ENCODE data around the gene NRN1L.

The NRN1L gene

GRCh38 chr16:67922221-67922620 is 37.5 kb downstream of the NRN1L start:
- no peak for DNase-seq

DNA sequence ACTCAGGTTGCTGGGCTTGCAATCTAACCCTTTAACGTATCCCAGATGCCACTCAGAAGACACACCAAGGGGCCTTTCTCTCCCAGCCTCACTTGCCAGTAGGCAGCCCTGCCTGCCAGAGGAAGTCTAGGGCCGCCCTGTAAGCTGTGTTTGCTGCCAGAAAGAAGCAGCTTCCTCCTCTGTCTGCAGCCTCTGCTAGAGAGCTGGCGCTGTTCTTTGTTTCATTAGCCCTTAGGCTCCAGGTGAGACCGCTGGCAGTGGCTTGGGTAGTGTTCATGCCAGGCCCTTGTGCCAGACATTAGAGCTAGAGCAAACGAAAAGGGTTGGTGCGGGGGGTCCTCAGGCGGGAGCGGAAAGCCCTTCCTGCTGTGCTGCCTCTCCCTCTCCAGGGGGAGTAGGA is 38.1 kb downstream of the NRN1L start:
- DNase-seq, result no peak

GRCh38 chr16:67923414-67924116 is 38.9 kb downstream of the NRN1L start:
- no peak for DNase-seq

- DNase-seq, result no peak
Observed at GRCh38 chr16:67924140-67924906, 39.6 kb downstream of the NRN1L start.

GRCh38 chr16:67926181-67926750 is 41.6 kb downstream of the NRN1L start:
- no peak for DNase-seq

- no peak for DNase-seq
Observed at GRCh38 chr16:67927131-67927941, 42.7 kb downstream of the NRN1L start.

- DNase-seq, result no peak
Observed at GRCh38 chr16:67928147-67928546, 43.5 kb downstream of the NRN1L start.

GRCh38 chr16:67928561-67929364 is 44.1 kb downstream of the NRN1L start:
- peak; percentile 65 to 78 (median 71) for DNase-seq

DNA sequence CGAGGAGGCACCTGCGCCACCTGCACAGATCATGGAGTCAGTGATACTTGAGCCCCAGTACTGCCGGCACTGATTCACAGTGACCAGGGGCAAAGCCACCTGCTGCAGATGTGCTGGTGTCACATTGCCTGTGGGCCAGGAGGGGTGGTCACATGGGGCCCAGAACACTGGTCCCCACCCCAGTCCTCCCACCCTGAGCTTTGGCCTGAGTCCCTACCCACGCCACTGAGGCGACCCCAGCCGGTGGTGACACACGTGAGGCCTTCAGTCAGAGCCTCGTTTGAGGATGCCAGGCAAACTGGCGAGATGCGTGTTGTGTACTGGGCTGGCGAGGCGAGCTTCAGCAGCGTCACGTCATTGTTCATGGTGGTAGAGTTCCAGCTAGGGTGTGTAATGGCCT is 45.5 kb downstream of the NRN1L start:
- no peak for DNase-seq

- DNase-seq, result no peak
Observed at GRCh38 chr16:67930678-67931211, 46.1 kb downstream of the NRN1L start.

- DNase-seq, result no peak
Observed at GRCh38 chr16:67931712-67932461, 47.2 kb downstream of the NRN1L start, which contains the start of gene CTRL. TSS of gene CTRL (minus strand) at chr16:67931862. CDS start at chr16:67931852, 10 bp downstream.

- no peak for DNase-seq
Observed at GRCh38 chr16:67932462-67932840, 47.8 kb downstream of the NRN1L start.

DNA sequence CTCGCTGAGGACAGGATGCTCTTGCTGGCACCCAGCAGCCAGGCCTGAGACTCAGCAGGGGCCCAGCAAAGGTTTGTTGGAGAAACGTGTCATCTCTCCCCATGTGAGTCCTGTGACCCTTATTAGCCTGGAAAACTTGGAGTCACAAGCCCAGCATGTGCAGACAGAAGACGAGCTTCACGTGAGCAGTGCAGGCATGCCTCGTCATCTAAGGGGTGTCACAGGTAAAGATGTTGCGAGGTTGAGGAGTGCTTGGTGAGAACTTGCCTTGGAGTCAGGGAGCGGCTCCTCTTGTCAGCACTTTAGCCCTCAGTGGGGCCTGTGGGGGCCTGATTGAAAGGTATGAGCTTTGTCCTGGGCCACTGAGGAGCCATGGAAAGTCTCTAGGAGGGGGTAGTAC is 49.1 kb downstream of the NRN1L start:
- DNase-seq, result no peak

GRCh38 chr16:67934306-67935100 is 49.8 kb downstream of the NRN1L start:
- no peak for DNase-seq

GRCh38 chr16:67935101-67935401 is 50.4 kb downstream of the NRN1L start:
- DNase-seq, result no peak

DNA sequence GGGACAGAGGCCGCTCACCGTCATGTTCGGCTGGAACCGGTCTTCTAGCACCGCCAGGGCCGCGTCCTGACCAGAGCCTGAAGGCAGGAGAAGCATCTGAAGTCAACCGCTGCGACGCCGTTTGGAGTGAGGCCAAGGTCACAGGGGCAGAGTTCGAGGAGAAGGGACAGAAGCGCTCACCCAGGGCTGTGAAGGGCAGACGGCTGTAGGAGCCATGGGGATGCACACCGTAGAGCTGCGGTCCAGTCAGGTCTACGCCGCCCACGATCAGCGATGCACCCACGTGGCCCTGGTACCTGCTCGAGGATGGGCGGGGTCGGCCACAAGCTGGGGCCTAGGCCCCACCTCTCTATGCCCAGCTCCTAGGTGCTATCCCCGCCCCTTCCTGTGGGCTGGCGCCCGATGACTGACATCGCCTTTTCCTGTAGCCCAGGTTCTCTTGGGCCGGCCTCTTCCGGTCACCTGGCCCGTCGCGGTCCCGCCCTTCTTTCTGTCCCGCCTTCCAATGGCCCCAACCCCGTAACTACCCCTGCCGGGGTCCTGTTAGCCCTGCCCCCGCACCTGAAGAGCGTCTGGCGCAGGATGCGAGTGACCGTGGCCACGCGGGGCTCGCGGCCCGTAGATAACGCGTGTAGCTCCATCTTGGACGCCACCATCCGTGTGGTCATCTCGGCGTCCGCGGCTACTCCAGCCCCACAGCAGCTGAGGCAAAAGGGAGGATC is 50.9 kb downstream of the NRN1L start:
- DNase-seq, result peak; percentile 87 to 92 (median 87)

All from suppressor macrophage treated with lipopolysaccharide for 1 hour (primary cell).